ENCODE measurements around the gene HEXB.
"Not testable (repeated sequence)": the region's sequence is repeated elsewhere in the genome, so short reads cannot be mapped to it uniquely, and the experiment has no call there.

HEXB gene

GRCh38 chr5:74725331-74725730, 40.3 kb downstream of the HEXB start:
- no peak for DNase-seq (ENCODE audit: low read depth in 1 of 2, low spot score in 1 of 2)

- no peak for DNase-seq (ENCODE audit: low read depth in 1 of 2, low spot score in 1 of 2)
Observed at GRCh38 chr5:74736759-74737158, 51.7 kb downstream of the HEXB start.

- no peak for DNase-seq (ENCODE audit: low read depth in 1 of 2, low spot score in 1 of 2)
Observed at GRCh38 chr5:74738406-74738805, 53.4 kb downstream of the HEXB start.

GRCh38 chr5:74748742-74749141, 63.7 kb downstream of the HEXB start:
- DNase-seq (ENCODE audit: low read depth in 1 of 2, low spot score in 1 of 2) = not testable (repeated sequence)

GRCh38 chr5:74761241-74761640, 76.2 kb downstream of the HEXB start:
- DNase-seq (ENCODE audit: low read depth in 1 of 2, low spot score in 1 of 2) = no peak

- DNase-seq (ENCODE audit: low read depth in 1 of 2, low spot score in 1 of 2) = no peak
Observed at GRCh38 chr5:74762599-74762998, 77.6 kb downstream of the HEXB start.

GRCh38 chr5:74763504-74763903, 78.5 kb downstream of the HEXB start:
- no peak for DNase-seq (ENCODE audit: low read depth in 1 of 2, low spot score in 1 of 2)

- DNase-seq (ENCODE audit: low read depth in 1 of 2, low spot score in 1 of 2) = no peak
Observed at GRCh38 chr5:74765201-74765600, 80.2 kb downstream of the HEXB start.

- no peak for DNase-seq (ENCODE audit: low read depth in 1 of 2, low spot score in 1 of 2)
Observed at GRCh38 chr5:74765929-74766328, 80.9 kb downstream of the HEXB start.

GRCh38 chr5:74766418-74766848, 81.4 kb downstream of the HEXB start:
- no peak for DNase-seq (ENCODE audit: low read depth in 1 of 2, low spot score in 1 of 2)

GRCh38 chr5:74766849-74767578, 82.0 kb downstream of the HEXB start, which contains the start of the genes GFM2 and NSA2:
Gene GFM2 (minus strand): TSS chr5:74767117. CDS start chr5:74763742, 3,375 bp downstream.
Gene NSA2 (plus strand): TSS chr5:74767249. CDS start chr5:74767361, 112 bp downstream.
- DNase-seq (ENCODE audit: low read depth in 1 of 2, low spot score in 1 of 2) = peak; percentile 80 to 85

GRCh38 chr5:74767579-74767913, 82.5 kb downstream of the HEXB start:
- peak in 1 of 2 donors; percentile 2 for DNase-seq (ENCODE audit: low read depth in 1 of 2, low spot score in 1 of 2)

Measured in stimulated activated CD4-positive, alpha-beta T cell treated with anti-CD3 and anti-CD28 coated beads, Interleukin-15, amount 100 ng/mL, for 1 hour (primary cell).